Measurements from ENCODE around the gene MMP2.

DNA sequence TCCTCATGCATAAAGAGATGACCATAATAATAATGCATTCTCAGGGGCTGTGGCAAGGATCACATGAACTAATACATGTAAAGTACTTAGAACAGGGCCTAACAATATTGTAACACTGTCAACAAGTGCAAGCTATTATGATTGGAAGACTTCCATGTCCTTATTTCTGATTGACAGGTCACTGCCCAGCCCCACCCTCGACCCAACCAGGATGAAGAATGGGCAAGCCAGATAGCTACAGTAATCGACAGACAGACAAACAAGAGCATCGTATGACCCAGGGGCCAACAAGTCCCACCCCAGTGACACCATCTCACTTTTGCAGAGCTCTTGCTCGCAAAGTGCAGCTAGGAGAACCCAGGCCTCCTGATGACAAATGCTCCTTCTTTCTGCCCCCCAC lies 14.6 kb upstream of the MMP2 start:
- TF ChIP-seq, protein P1, sequence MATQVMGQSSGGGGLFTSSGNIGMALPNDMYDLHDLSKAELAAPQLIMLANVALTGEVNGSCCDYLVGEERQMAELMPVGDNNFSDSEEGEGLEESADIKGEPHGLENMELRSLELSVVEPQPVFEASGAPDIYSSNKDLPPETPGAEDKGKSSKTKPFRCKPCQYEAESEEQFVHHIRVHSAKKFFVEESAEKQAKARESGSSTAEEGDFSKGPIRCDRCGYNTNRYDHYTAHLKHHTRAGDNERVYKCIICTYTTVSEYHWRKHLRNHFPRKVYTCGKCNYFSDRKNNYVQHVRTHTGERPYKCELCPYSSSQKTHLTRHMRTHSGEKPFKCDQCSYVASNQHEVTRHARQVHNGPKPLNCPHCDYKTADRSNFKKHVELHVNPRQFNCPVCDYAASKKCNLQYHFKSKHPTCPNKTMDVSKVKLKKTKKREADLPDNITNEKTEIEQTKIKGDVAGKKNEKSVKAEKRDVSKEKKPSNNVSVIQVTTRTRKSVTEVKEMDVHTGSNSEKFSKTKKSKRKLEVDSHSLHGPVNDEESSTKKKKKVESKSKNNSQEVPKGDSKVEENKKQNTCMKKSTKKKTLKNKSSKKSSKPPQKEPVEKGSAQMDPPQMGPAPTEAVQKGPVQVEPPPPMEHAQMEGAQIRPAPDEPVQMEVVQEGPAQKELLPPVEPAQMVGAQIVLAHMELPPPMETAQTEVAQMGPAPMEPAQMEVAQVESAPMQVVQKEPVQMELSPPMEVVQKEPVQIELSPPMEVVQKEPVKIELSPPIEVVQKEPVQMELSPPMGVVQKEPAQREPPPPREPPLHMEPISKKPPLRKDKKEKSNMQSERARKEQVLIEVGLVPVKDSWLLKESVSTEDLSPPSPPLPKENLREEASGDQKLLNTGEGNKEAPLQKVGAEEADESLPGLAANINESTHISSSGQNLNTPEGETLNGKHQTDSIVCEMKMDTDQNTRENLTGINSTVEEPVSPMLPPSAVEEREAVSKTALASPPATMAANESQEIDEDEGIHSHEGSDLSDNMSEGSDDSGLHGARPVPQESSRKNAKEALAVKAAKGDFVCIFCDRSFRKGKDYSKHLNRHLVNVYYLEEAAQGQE (IDR thresholded peaks at IDR 0.05; ENCODE audit: borderline replicate concordance in 1 of 2, low read depth in 1 of 2, low read length in 2 of 2): no peak
- TF ChIP-seq ZNF749 (CRISPR knock-in tag; IDR thresholded peaks at IDR 0.05; ENCODE audit: borderline replicate concordance) (no peak), POLR2A (IDR thresholded peaks at IDR 0.05; ENCODE audit: insufficient read depth in 1 of 2, low read depth in 2 of 2, low read length in 2 of 2) (no peak), CBX5 (CRISPR knock-in tag; IDR thresholded peaks at IDR 0.05; ENCODE audit: borderline replicate concordance) (no peak)
- TF ChIP-seq, protein P2, sequence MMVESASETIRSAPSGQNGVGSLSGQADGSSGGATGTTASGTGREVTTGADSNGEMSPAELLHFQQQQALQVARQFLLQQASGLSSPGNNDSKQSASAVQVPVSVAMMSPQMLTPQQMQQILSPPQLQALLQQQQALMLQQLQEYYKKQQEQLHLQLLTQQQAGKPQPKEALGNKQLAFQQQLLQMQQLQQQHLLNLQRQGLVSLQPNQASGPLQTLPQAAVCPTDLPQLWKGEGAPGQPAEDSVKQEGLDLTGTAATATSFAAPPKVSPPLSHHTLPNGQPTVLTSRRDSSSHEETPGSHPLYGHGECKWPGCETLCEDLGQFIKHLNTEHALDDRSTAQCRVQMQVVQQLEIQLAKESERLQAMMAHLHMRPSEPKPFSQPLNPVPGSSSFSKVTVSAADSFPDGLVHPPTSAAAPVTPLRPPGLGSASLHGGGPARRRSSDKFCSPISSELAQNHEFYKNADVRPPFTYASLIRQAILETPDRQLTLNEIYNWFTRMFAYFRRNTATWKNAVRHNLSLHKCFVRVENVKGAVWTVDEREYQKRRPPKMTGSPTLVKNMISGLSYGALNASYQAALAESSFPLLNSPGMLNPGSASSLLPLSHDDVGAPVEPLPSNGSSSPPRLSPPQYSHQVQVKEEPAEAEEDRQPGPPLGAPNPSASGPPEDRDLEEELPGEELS (CRISPR knock-in tag; IDR thresholded peaks at IDR 0.05): no peak
- TF ChIP-seq, protein P3, sequence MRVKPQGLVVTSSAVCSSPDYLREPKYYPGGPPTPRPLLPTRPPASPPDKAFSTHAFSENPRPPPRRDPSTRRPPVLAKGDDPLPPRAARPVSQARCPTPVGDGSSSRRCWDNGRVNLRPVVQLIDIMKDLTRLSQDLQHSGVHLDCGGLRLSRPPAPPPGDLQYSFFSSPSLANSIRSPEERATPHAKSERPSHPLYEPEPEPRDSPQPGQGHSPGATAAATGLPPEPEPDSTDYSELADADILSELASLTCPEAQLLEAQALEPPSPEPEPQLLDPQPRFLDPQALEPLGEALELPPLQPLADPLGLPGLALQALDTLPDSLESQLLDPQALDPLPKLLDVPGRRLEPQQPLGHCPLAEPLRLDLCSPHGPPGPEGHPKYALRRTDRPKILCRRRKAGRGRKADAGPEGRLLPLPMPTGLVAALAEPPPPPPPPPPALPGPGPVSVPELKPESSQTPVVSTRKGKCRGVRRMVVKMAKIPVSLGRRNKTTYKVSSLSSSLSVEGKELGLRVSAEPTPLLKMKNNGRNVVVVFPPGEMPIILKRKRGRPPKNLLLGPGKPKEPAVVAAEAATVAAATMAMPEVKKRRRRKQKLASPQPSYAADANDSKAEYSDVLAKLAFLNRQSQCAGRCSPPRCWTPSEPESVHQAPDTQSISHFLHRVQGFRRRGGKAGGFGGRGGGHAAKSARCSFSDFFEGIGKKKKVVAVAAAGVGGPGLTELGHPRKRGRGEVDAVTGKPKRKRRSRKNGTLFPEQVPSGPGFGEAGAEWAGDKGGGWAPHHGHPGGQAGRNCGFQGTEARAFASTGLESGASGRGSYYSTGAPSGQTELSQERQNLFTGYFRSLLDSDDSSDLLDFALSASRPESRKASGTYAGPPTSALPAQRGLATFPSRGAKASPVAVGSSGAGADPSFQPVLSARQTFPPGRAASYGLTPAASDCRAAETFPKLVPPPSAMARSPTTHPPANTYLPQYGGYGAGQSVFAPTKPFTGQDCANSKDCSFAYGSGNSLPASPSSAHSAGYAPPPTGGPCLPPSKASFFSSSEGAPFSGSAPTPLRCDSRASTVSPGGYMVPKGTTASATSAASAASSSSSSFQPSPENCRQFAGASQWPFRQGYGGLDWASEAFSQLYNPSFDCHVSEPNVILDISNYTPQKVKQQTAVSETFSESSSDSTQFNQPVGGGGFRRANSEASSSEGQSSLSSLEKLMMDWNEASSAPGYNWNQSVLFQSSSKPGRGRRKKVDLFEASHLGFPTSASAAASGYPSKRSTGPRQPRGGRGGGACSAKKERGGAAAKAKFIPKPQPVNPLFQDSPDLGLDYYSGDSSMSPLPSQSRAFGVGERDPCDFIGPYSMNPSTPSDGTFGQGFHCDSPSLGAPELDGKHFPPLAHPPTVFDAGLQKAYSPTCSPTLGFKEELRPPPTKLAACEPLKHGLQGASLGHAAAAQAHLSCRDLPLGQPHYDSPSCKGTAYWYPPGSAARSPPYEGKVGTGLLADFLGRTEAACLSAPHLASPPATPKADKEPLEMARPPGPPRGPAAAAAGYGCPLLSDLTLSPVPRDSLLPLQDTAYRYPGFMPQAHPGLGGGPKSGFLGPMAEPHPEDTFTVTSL (CRISPR knock-in tag; IDR thresholded peaks at IDR 0.05; ENCODE audit: borderline replicate concordance): no peak
- TF ChIP-seq, protein P4, sequence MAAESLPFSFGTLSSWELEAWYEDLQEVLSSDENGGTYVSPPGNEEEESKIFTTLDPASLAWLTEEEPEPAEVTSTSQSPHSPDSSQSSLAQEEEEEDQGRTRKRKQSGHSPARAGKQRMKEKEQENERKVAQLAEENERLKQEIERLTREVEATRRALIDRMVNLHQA (CRISPR knock-in tag; IDR thresholded peaks at IDR 0.05): no peak
- TF ChIP-seq, protein P5, sequence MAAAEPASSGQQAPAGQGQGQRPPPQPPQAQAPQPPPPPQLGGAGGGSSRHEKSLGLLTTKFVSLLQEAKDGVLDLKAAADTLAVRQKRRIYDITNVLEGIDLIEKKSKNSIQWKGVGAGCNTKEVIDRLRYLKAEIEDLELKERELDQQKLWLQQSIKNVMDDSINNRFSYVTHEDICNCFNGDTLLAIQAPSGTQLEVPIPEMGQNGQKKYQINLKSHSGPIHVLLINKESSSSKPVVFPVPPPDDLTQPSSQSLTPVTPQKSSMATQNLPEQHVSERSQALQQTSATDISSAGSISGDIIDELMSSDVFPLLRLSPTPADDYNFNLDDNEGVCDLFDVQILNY (CRISPR knock-in tag; conservative IDR thresholded peaks at IDR 0.05): no peak
- TF ChIP-seq, protein P6, sequence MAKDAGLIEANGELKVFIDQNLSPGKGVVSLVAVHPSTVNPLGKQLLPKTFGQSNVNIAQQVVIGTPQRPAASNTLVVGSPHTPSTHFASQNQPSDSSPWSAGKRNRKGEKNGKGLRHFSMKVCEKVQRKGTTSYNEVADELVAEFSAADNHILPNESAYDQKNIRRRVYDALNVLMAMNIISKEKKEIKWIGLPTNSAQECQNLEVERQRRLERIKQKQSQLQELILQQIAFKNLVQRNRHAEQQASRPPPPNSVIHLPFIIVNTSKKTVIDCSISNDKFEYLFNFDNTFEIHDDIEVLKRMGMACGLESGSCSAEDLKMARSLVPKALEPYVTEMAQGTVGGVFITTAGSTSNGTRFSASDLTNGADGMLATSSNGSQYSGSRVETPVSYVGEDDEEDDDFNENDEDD (CRISPR knock-in tag; IDR thresholded peaks at IDR 0.05; ENCODE audit: borderline replicate concordance): no peak

Measured in HepG2 (cell line).